HepG2 (cell line): Measurements from ENCODE around the gene PEBP1. TPM values are rescaled to one million over a fixed set of nuclear protein-coding genes. Genes with fewer than 3 reads are reported as not detected.
A peak's percentile ranks its signal among the peaks of the same experiment; 100 is the strongest.

Experiments used
- ATAC-seq: fragments of 200-7000 bp; cut with Tn5 transposase; 3 replicates; pipeline ENCODE4 v1.9.1; 2020; ENCODE audit warnings: mild to moderate bottlenecking, moderate library complexity
- BruUV-seq: library from RNA; stranded (reverse); fragments of 400-500 nt; replicated peaks from 2 replicates; lab custom pipeline; 2021; lab: Mats Ljungman, UMichigan
- CTCF ChIA-PET: fragments of 300-600 bp; formaldehyde crosslinking; extraction: SDS; loops from one replicate; lab custom pipeline; 2021; ENCODE audit warnings: low total read pairs, inconsistent platforms, low intra/inter-chr PET ratio; lab: Yijun Ruan, JAX
- POLR2A ChIA-PET: fragments of 350-600 bp; sonication (Branson Sonifier 250); formaldehyde crosslinking; loops from one replicate; lab custom pipeline; 2020; ENCODE audit warnings: antibody characterized with exemption, inconsistent platforms; lab: Yijun Ruan, JAX
- DNase-seq: peaks from one replicate; pipeline ENCODE4 v3.0.0-alpha.2; 2015; ENCODE audit warnings: low spot score
- FAIRE-seq: peaks from 3 replicates; lab custom pipeline; 2011; peaks lifted over from hg19 to GRCh38; lab: Jason Lieb, UNC
- H2AFZ ChIP-seq: one replicate; pipeline ENCODE4 v1.6.1; 2011; ENCODE audit warnings: low read length, inconsistent platforms
- H3K27ac ChIP-seq: fragments of 300-600 bp; 3 replicates; pipeline ENCODE4 v1.8.0; 2011; ENCODE audit warnings: mixed run types, mild to moderate bottlenecking, mixed read lengths, low read length, inconsistent platforms; ENCODE audit not compliant: insufficient read depth; ENCODE audit errors: extremely low read length
- H3K27me3 ChIP-seq, 2 experiments: fragments of 200-600 bp in 1 of 2; 2 replicates in 1 of 2; 3 replicates in 1 of 2; pipeline versions ENCODE4 v1.6.0 to v1.8.0; 2011; ENCODE audit warnings: low read length in 2 of 2, mild to moderate bottlenecking in 2 of 2, moderate library complexity in 2 of 2, inconsistent platforms in 1 of 2; ENCODE audit not compliant: insufficient read depth in 2 of 2, control insufficient read depth in 1 of 2
- H3K36me3 ChIP-seq, 2 experiments: fragments of 200-600 bp in 1 of 2; replicated peaks in 1 of 2; 2 replicates in 1 of 2; 3 replicates in 1 of 2; pipeline versions ENCODE4 v1.5.1 to v1.8.0; 2011; ENCODE audit warnings: low read length in 2 of 2, inconsistent platforms in 1 of 2; ENCODE audit not compliant: insufficient read depth in 2 of 2, control insufficient read depth in 1 of 2
- H3K4me1 ChIP-seq: 2 replicates; pipeline ENCODE4 v1.5.1; 2012; ENCODE audit warnings: low read length, inconsistent platforms; ENCODE audit not compliant: insufficient read depth
- H3K4me2 ChIP-seq: 2 replicates; pipeline ENCODE4 v1.6.0; 2011; ENCODE audit warnings: low read depth, low read length, inconsistent platforms
- H3K4me3 ChIP-seq, 3 experiments: fragments of 200-600 bp in 1 of 3; sonication (generic), shearing (Covaris generic) in 1 of 3; replicated peaks in 1 of 3; 2 replicates each; pipeline ENCODE4 v1.5.1; 2011 to 2016; ENCODE audit warnings: low read length in 3 of 3, inconsistent platforms in 2 of 3, low read depth in 2 of 3, mild to moderate bottlenecking in 2 of 3, control low read depth in 1 of 3, mixed read lengths in 1 of 3; ENCODE audit not compliant: insufficient read depth in 1 of 3
- H3K79me2 ChIP-seq: one replicate; pipeline ENCODE4 v1.6.1; 2011; ENCODE audit warnings: low read length, inconsistent platforms; ENCODE audit not compliant: insufficient read depth
- H3K9ac ChIP-seq: 2 replicates; pipeline ENCODE4 v1.6.0; 2011; ENCODE audit warnings: mild to moderate bottlenecking, low read depth, low read length, inconsistent platforms; ENCODE audit not compliant: insufficient read depth
- H3K9me3 ChIP-seq: 2 replicates; pipeline ENCODE4 v1.5.1; 2012; ENCODE audit warnings: mild to moderate bottlenecking, low read length
- H4K20me1 ChIP-seq: 2 replicates; pipeline ENCODE4 v1.6.0; 2011; ENCODE audit warnings: inconsistent platforms, mild to moderate bottlenecking, low read length, moderate library complexity; ENCODE audit not compliant: insufficient read depth
- AGO2 ChIP-seq: fragments of 200-400 bp; formaldehyde crosslinking; optimal IDR thresholded peaks from 2 replicates; pipeline ENCODE3; 2017; ENCODE audit warnings: mild to moderate bottlenecking, low read depth, low read length, moderate library complexity
- BCL6 ChIP-seq: IDR thresholded peaks from 2 replicates; pipeline ENCODE4 v1.6.1; 2016; ENCODE audit warnings: missing genetic modification reagents, missing compliant biosample characterization
- BHLHE40 ChIP-seq: IDR thresholded peaks from 2 replicates; pipeline ENCODE4 v1.6.1; 2011; ENCODE audit warnings: low read length, improper control_type of control experiment
- CCDC6 ChIP-seq: sonication (generic); formaldehyde crosslinking; IDR thresholded peaks from 2 replicates; pipeline ENCODE4 v1.8.1; 2022; ENCODE audit warnings: mild to moderate bottlenecking, missing genetic modification reagents, moderate library complexity
- DMAP1 ChIP-seq: IDR thresholded peaks from 2 replicates; pipeline ENCODE4 v1.6.1; 2016
- ELF1 ChIP-seq: sonication (generic); formaldehyde crosslinking; IDR thresholded peaks from 2 replicates; pipeline ENCODE4 v1.4.0; 2020; ENCODE audit warnings: missing genetic modification reagents
- MAZ ChIP-seq, 2 experiments: sonication (generic) in 1 of 2; formaldehyde crosslinking in 1 of 2; IDR thresholded peaks; 2 replicates each; pipeline versions ENCODE4 v1.5.0 to v1.6.1; 2012 to 2020; ENCODE audit warnings: low read depth in 2 of 2, mild to moderate bottlenecking in 2 of 2, borderline replicate concordance in 1 of 2, improper control_type of control experiment in 1 of 2, low read length in 1 of 2, missing genetic modification reagents in 1 of 2, moderate library complexity in 1 of 2
- NONO ChIP-seq, 2 experiments: fragments of 450-650 bp in 1 of 2; sonication (generic) in 1 of 2; formaldehyde crosslinking in 1 of 2; IDR thresholded peaks in 1 of 2; conservative IDR thresholded peaks in 1 of 2; 2 replicates each; pipeline versions ENCODE4 v1.6.1 to v1.8.0; 2017 to 2022; ENCODE audit warnings: mild to moderate bottlenecking in 1 of 2, missing genetic modification reagents in 1 of 2, moderate library complexity in 1 of 2
- POLR2G ChIP-seq: fragments of 200-400 bp; formaldehyde crosslinking; IDR thresholded peaks from 2 replicates; pipeline ENCODE4 v1.6.1; 2018; ENCODE audit warnings: mild to moderate bottlenecking, low read depth, low read length, moderate library complexity
- RBM39 ChIP-seq: fragments of 200-400 bp; formaldehyde crosslinking; IDR thresholded peaks from one replicate; pipeline ENCODE4 v1.6.1; 2018; ENCODE audit warnings: antibody characterized with exemption, mild to moderate bottlenecking, low read depth, low read length; ENCODE audit not compliant: poor library complexity, severe bottlenecking
- SATB2 ChIP-seq: sonication (generic); formaldehyde crosslinking; IDR thresholded peaks from 2 replicates; pipeline ENCODE4 v1.5.0; 2020; ENCODE audit warnings: missing genetic modification reagents
- TP53 ChIP-seq: sonication (generic); formaldehyde crosslinking; conservative IDR thresholded peaks from 2 replicates; pipeline ENCODE4 v1.4.0; 2020; ENCODE audit warnings: missing genetic modification reagents
- XRCC5 ChIP-seq: fragments of 200-400 bp; formaldehyde crosslinking; optimal IDR thresholded peaks from 2 replicates; pipeline ENCODE3; 2017; ENCODE audit warnings: mild to moderate bottlenecking, low read length
- ZNF503 ChIP-seq: sonication (generic); formaldehyde crosslinking; IDR thresholded peaks from 2 replicates; pipeline ENCODE4 v1.4.0; 2020; ENCODE audit warnings: missing genetic modification reagents
- ZNF564 ChIP-seq: sonication (generic); formaldehyde crosslinking; IDR thresholded peaks from 2 replicates; pipeline ENCODE4 v1.8.1; 2023; ENCODE audit warnings: mild to moderate bottlenecking, missing genetic modification reagents
- ZNF605 ChIP-seq: sonication (generic); formaldehyde crosslinking; IDR thresholded peaks from 2 replicates; pipeline ENCODE4 v1.8.0; 2022; ENCODE audit warnings: mild to moderate bottlenecking, missing genetic modification reagents
- ZNF770 ChIP-seq: sonication (generic); formaldehyde crosslinking; IDR thresholded peaks from 2 replicates; pipeline ENCODE4 v1.5.0; 2020; ENCODE audit warnings: mild to moderate bottlenecking, missing genetic modification reagents
- WGBS: methylation state at CpG from one replicate; pipeline ENCODE4 v1.1.6; 2017; ENCODE audit warnings: low lambda C conversion rate; 5-methylcytosine and 5-hydroxymethylcytosine counted together
- in situ Hi-C: cut with HindIII; loops from 2 replicates; pipeline ENCODE4 v1.10.0; 2017; ENCODE audit warnings: low pct_unique_long_range_greater_than_20kb; ENCODE audit not compliant: extremely low pct_ligation_motif_present
- intact Hi-C: fragments of 100-400 bp; cut with micrococcal nuclease; formaldehyde crosslinking; loops from one replicate; pipeline ENCODE4 v1.10.0; 2022; ENCODE audit not compliant: unreplicated experiment
- polyA plus RNA-seq, 8 experiments: library from polyadenylated mRNA; depleted of rRNA in 3 of 8; stranded (reverse) in 7 of 8; unstranded in 1 of 8; fragments of >200 nt; fragmentation: Illumina TruSeq in 4 of 8; extraction: Trizol in 4 of 8; gene quantifications; 2 replicates each; pipeline versions ENCODE4 v1.2.1 to v1.2.3, GENCODE V29; 2011 to 2016; ENCODE audit warnings: low read depth in 4 of 8, missing spikeins in 1 of 8, mixed read lengths in 1 of 8; ENCODE audit not compliant: insufficient read depth in 1 of 8
- total RNA-seq, 5 experiments: library from RNA; depleted of rRNA; stranded (reverse); fragments of >200 nt; fragmentation: Illumina TruSeq; extraction: Trizol; gene quantifications; 2 replicates each; pipeline ENCODE4 v1.2.3, GENCODE V29; 2016; ENCODE audit warnings: low read depth in 1 of 5
- TF ChIP-seq, protein P1 (sequence below): fragments of 450-650 bp; IDR thresholded peaks from 2 replicates; pipeline ENCODE4 v1.6.1; 2017; ENCODE audit warnings: mild to moderate bottlenecking

PEBP1 gene
- total and polyA plus RNA-seq, 2 of the 13 experiments (the other 11 are each of a cell fraction or from before 2014, with no cell fraction given) = 538 to 1,505 TPM

GRCh38 chr12:118103201-118103600 lies 32.7 kb upstream of the PEBP1 start:
- ATAC-seq (peak; percentile 33), FAIRE-seq (no peak), DNase-seq (no peak)
- H3K4me2 ChIP-seq = peak overlapping the region; percentile 92
- peak overlapping the region; percentile 80 for H3K9ac ChIP-seq
- H3K27me3 ChIP-seq = no peaks in the 10 kb centered on the region
- H3K27ac ChIP-seq = peak overlapping the region; percentile 79
- no peaks in the 10 kb centered on the region for H3K79me2 ChIP-seq
- no peak overlapping the region for H2AFZ ChIP-seq
- ChIA-PET POLR2A (interaction anchor here (0.9 to 1.4 kb wide), 8 partner anchors 13 to 42 kb away, joined by 3 to 8 read pairs (median 4); partner anchors contain the start of genes PEBP1 and WSB2), CTCF (no interaction called here)
- intact Hi-C loops = loop anchor here (1.0 to 5.0 kb wide), 2 partner anchors 42 to 226 kb away; partner anchors contain the start of gene WSB2
- in situ Hi-C loops = no loop called here
- no TSS peak for BruUV-seq
- H3K4me3 ChIP-seq = peak overlapping the region; percentile 82 to 91 (median 85)
- 0% methylated on average over 13 of the region's 32 CpGs for WGBS
- no peaks in the 10 kb centered on the region for H3K9me3 ChIP-seq
- no peaks in the 10 kb centered on the region; a peak in 1 of 5 replicates for H3K36me3 ChIP-seq
- peaks cover 43% of the 10 kb centered on the region for H3K4me1 ChIP-seq
- H4K20me1 ChIP-seq = no peaks in the 10 kb centered on the region
- peak; percentile 12 for TF ChIP-seq XRCC5
- 0 out of 2 replicates have a peak, but pooled peaks have one; percentile 5 for TF ChIP-seq ZNF770 (CRISPR knock-in tag)
- no peak for TF ChIP-seq BHLHE40
- TF ChIP-seq AGO2 = no peak
- peak; percentile 48; the same call in 1 of the 2 replicates for TF ChIP-seq ZNF564 (CRISPR knock-in tag)
- 0 out of 2 replicates have a peak, but pooled peaks have one; percentile 17 for TF ChIP-seq TP53 (CRISPR knock-in tag)
- TF ChIP-seq DMAP1 (CRISPR knock-in tag) = 0 out of 2 replicates have a peak, but pooled peaks have one; percentile 8
- TF ChIP-seq, protein P1, sequence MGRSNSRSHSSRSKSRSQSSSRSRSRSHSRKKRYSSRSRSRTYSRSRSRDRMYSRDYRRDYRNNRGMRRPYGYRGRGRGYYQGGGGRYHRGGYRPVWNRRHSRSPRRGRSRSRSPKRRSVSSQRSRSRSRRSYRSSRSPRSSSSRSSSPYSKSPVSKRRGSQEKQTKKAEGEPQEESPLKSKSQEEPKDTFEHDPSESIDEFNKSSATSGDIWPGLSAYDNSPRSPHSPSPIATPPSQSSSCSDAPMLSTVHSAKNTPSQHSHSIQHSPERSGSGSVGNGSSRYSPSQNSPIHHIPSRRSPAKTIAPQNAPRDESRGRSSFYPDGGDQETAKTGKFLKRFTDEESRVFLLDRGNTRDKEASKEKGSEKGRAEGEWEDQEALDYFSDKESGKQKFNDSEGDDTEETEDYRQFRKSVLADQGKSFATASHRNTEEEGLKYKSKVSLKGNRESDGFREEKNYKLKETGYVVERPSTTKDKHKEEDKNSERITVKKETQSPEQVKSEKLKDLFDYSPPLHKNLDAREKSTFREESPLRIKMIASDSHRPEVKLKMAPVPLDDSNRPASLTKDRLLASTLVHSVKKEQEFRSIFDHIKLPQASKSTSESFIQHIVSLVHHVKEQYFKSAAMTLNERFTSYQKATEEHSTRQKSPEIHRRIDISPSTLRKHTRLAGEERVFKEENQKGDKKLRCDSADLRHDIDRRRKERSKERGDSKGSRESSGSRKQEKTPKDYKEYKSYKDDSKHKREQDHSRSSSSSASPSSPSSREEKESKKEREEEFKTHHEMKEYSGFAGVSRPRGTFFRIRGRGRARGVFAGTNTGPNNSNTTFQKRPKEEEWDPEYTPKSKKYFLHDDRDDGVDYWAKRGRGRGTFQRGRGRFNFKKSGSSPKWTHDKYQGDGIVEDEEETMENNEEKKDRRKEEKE = no peak
- TF ChIP-seq SATB2 (CRISPR knock-in tag) = peak; percentile 24; the same call in 1 of the 2 replicates
- peak; percentile 2; the same call in 1 of the 2 replicates for TF ChIP-seq MAZ (IDR thresholded peaks at IDR 0.05; ENCODE audit: borderline replicate concordance, low read depth, low read length)
- no peak for TF ChIP-seq MAZ (CRISPR knock-in tag; IDR thresholded peaks at IDR 0.05; ENCODE audit: low read depth)
- TF ChIP-seq CCDC6 = 0 out of 2 replicates have a peak, but pooled peaks have one; percentile 41
- TF ChIP-seq ZNF503 (CRISPR knock-in tag) = peak; percentile 17; the same call in 1 of the 2 replicates
- TF ChIP-seq ZNF605 (CRISPR knock-in tag) = peak; percentile 16; the same call in 1 of the 2 replicates
- peak; percentile 20 for TF ChIP-seq RBM39
- no peak for TF ChIP-seq ELF1 (CRISPR knock-in tag)
- TF ChIP-seq BCL6 = no peak
- no peak for TF ChIP-seq NONO (IDR thresholded peaks at IDR 0.05)
- TF ChIP-seq NONO (CRISPR knock-in tag; conservative IDR thresholded peaks at IDR 0.05) = 0 out of 2 replicates have a peak, but pooled peaks have one; percentile 13
- TF ChIP-seq POLR2G = no peak
